NCI-H526 (cell line): ENCODE results near the gene ARHGAP28.

Source experiments
- DNase-seq, 2 experiments: peaks; one replicate each; lab custom pipeline; 2025; lab: John Stamatoyannopoulos, UW

Gene ARHGAP28

DNA sequence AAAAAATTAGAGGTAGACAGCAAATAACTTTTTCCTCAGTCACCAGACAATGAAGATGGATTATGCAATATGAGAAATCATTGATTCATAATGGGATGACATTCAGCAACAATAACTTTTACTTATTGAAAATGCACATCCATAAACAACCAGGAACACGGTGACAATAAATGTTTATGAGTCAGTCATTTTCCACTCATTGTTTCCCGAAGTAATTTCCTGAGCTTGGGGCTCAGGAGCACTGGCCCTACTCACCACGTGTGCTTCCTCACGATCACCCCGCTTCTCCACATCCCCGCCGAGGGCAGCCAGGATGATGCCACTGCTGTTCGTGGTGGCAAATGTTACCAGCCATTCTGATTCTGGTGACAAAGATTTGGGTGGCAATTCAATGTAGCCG is 231.8 kb downstream of the ARHGAP28 start:
- DNase-seq: no peak

DNA sequence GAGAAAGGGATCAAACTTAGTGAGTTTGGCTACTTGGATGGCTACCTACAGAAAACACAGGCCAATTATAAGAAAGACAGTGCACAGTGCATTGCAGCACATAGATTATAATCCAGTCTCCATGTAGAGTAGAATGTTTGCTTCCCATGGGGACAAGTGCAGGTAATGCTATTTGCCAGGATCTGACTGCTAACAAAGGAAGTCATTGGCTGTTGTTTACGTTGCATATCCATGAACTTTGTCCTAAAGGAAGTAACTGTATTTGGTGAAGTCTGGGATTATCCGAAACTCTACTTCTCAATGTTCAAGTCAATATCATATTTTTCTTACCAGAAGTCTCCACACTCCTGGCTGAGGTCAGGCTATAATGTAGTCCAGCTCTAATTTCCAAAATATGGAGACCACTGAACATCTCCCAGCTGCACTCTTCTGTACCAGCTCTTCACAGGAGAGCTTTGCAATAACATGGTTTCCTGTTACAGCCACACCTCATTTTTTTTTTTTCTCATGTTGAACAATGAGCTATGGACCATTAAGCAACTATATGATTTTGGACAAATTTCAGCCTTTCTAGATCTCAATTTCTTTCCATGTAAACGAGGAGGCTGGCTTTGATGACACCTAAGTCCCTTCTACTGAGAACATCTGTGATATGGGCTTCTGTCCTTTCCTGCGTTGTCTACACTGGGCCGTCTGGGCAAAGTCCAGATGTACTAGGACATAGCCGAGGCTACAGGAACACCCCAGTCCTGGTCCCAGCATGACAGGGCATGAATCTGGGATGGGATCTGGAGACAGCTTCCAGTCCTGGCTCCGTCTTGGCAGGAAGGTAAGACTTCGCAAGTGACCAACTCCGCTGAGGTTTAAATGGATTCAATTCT is 233.3 kb downstream of the ARHGAP28 start:
- no peak for DNase-seq

DNA sequence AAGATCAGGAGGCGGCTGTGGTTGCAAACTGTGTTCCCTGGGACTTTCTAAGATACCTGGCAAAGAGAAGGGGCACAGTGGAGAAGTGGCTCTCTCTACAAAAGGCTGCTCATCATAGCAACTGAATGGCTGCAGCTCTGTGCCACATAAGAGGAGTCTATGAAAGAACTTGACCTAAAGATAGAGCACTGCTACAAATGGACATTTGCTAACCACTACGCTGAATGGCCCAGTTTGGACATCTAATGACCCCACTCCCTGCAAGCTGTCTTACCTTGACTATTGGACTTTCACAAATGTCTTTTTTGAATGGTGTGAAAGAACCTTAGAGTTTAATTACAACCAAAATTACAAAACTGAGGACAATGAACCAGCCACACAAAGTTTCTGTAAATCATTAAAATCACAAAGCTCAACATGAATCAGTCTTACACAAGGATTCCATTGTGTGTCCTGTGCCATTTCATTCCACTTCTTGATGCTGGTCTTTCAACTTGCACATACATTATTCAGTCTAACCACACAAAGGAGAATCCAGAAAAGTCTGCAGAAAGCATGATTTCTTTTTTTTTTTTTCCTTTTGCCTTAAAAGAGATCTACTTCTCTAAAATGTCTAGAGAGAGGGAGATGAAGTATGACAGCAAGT is 234.1 kb downstream of the ARHGAP28 start:
- DNase-seq: no peak
